Suprapubic skin (tissue), 3 donors: ENCODE data around the gene C16orf92.

ENCODE experiments used
- POLR2AphosphoS5 ChIP-seq, 3 donors: sonication (generic); formaldehyde crosslinking; IDR thresholded peaks; one replicate each; pipeline ENCODE4 v1.6.1; 2017; ENCODE audit warnings: antibody characterized with exemption in 3 of 3
- TF ChIP-seq, protein P1 (sequence below), 2 donors: fragments of 200-600 bp in 1 of 2; fragments of 450-650 bp in 1 of 2; sonication (generic) in 1 of 2; IDR thresholded peaks; one replicate each; pipeline ENCODE4 v1.5.1; 2016 to 2019; ENCODE audit warnings: antibody characterized with exemption in 2 of 2, mild to moderate bottlenecking in 1 of 2, moderate library complexity in 1 of 2

DNA sequence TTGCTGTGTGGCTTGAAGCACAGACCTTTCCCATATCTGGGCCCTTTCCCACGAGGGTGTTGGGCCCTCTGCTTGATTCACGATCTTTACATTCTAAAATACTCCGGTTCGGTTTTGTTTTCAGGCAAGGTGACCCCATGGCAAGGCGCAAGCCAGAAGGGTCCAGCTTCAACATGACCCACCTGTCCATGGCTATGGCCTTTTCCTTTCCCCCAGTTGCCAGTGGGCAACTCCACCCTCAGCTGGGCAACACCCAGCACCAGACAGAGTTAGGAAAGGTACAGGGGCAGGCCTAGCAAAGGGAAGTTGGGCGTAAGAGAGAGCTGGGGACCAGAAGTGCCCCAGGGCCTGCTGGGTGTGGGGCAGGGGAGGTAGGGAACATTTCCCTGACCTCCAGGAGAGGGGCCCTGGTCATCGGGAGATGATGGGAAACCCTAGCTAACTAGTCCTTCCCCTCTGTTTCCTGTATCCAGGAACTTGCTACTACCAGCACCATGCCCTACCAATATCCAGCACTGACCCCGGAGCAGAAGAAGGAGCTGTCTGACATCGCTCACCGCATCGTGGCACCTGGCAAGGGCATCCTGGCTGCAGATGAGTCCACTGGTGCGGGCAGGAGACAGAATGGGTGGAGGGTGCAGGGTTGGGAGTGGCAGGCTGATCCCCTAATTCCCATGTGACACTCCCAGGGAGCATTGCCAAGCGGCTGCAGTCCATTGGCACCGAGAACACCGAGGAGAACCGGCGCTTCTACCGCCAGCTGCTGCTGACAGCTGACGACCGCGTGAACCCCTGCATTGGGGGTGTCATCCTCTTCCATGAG is 44.0 kb downstream of the C16orf92 start:
- TF ChIP-seq, protein P1, sequence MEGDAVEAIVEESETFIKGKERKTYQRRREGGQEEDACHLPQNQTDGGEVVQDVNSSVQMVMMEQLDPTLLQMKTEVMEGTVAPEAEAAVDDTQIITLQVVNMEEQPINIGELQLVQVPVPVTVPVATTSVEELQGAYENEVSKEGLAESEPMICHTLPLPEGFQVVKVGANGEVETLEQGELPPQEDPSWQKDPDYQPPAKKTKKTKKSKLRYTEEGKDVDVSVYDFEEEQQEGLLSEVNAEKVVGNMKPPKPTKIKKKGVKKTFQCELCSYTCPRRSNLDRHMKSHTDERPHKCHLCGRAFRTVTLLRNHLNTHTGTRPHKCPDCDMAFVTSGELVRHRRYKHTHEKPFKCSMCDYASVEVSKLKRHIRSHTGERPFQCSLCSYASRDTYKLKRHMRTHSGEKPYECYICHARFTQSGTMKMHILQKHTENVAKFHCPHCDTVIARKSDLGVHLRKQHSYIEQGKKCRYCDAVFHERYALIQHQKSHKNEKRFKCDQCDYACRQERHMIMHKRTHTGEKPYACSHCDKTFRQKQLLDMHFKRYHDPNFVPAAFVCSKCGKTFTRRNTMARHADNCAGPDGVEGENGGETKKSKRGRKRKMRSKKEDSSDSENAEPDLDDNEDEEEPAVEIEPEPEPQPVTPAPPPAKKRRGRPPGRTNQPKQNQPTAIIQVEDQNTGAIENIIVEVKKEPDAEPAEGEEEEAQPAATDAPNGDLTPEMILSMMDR (IDR thresholded peaks at IDR 0.05), result no peak
- TF ChIP-seq POLR2AphosphoS5 (IDR thresholded peaks at IDR 0.05), result no peak
